Stimulated activated naive B cell treated with anti-CD40 and anti-IgM and Interleukin-4, amounts not matched to agents 10 μg/mL and 1 μg/mL and 100 μg/mL, for 72 hours (primary cell): ENCODE measurements around the gene LPAR6.

Experiments used
- ATAC-seq, 2 donors: fragments of 150-1000 bp; cut with Tn5 transposase; replicated peaks; 2 replicates each; pipeline ENCODE4 v1.10.0; 2021; ENCODE audit warnings: moderate library complexity in 1 of 2
- DNase-seq: peaks from one replicate; pipeline ENCODE4 v3.0.0; 2021
- H3K27ac Mint-ChIP-seq: one replicate; pipeline ENCODE4 v1.8.0; 2022; ENCODE audit warnings: mild to moderate bottlenecking, mixed read lengths
- H3K27me3 Mint-ChIP-seq, 2 donors: one replicate each; pipeline ENCODE4 v1.8.0; 2022; ENCODE audit warnings: mixed read lengths in 2 of 2
- H3K36me3 Mint-ChIP-seq, 2 donors: one replicate each; pipeline ENCODE4 v1.8.0; 2022; ENCODE audit warnings: mixed read lengths in 2 of 2, mild to moderate bottlenecking in 1 of 2
- H3K4me1 Mint-ChIP-seq, 2 donors: one replicate each; pipeline ENCODE4 v1.8.0; 2022; ENCODE audit warnings: mixed read lengths in 2 of 2, mild to moderate bottlenecking in 1 of 2
- H3K4me3 Mint-ChIP-seq, 2 donors: one replicate each; pipeline ENCODE4 v1.8.0; 2022; ENCODE audit warnings: mild to moderate bottlenecking in 2 of 2, mixed read lengths in 2 of 2, moderate library complexity in 1 of 2
- H3K9me3 Mint-ChIP-seq, 2 donors: one replicate each; pipeline ENCODE4 v1.8.0; 2022; ENCODE audit warnings: mixed read lengths in 2 of 2, mild to moderate bottlenecking in 1 of 2

The LPAR6 gene

GRCh38 chr13:48403151-48403631, 9.7 kb downstream of the LPAR6 start:
- no peaks in the 10 kb centered on the region for H3K9me3 Mint-ChIP-seq
- ATAC-seq (peak; percentile 54 to 80), DNase-seq (no peak)
- peaks cover 19 to 35% of the 10 kb centered on the region in 2 donors for H3K36me3 Mint-ChIP-seq
- peak overlapping the region; percentile 9 for H3K27ac Mint-ChIP-seq
- no peak overlapping the region for H3K4me3 Mint-ChIP-seq
- H3K4me1 Mint-ChIP-seq = peaks cover 20 to 23% of the 10 kb centered on the region in 2 donors
- no peaks in the 10 kb centered on the region for H3K27me3 Mint-ChIP-seq

- H3K27ac Mint-ChIP-seq = no peak overlapping the region
- DNase-seq = no peak
- no peaks in the 10 kb centered on the region for H3K27me3 Mint-ChIP-seq
- H3K36me3 Mint-ChIP-seq = peaks cover 19 to 35% of the 10 kb centered on the region in 2 donors
- no peak overlapping the region for H3K4me3 Mint-ChIP-seq
- no peaks in the 10 kb centered on the region for H3K9me3 Mint-ChIP-seq
- peak; percentile 33 to 58 for ATAC-seq
- peaks cover 20 to 24% of the 10 kb centered on the region in 2 donors for H3K4me1 Mint-ChIP-seq
These were observed 10.5 kb downstream of the LPAR6 start for GRCh38 chr13:48402325-48402932.

GRCh38 chr13:48401480-48401879, 11.4 kb downstream of the LPAR6 start:
- ATAC-seq (no peak), DNase-seq (no peak)
- peaks cover 20 to 24% of the 10 kb centered on the region in 2 donors for H3K4me1 Mint-ChIP-seq
- H3K4me3 Mint-ChIP-seq = no peak overlapping the region
- peaks cover 26 to 37% of the 10 kb centered on the region in 2 donors for H3K36me3 Mint-ChIP-seq
- no peaks in the 10 kb centered on the region for H3K27me3 Mint-ChIP-seq
- H3K9me3 Mint-ChIP-seq = peaks cover 0 to 2% of the 10 kb centered on the region in 2 donors
- no peak overlapping the region for H3K27ac Mint-ChIP-seq

- H3K27me3 Mint-ChIP-seq = no peaks in the 10 kb centered on the region
- peak; percentile 60 to 61 for ATAC-seq
- DNase-seq = no peak
- no peak overlapping the region for H3K27ac Mint-ChIP-seq
- peaks cover 17 to 24% of the 10 kb centered on the region in 2 donors for H3K4me1 Mint-ChIP-seq
- peaks cover 0 to 6% of the 10 kb centered on the region in 2 donors for H3K9me3 Mint-ChIP-seq
- peaks cover 28 to 37% of the 10 kb centered on the region in 2 donors for H3K36me3 Mint-ChIP-seq
- no peak overlapping the region for H3K4me3 Mint-ChIP-seq
These were observed 12.0 kb downstream of the LPAR6 start for GRCh38 chr13:48400850-48401291.

GRCh38 chr13:48400090-48400694, 12.7 kb downstream of the LPAR6 start:
- Mint-ChIP-seq H3K4me3 (no peak overlapping the region), H3K9me3 (peaks cover 6 to 12% of the 10 kb centered on the region in 2 donors), H3K27ac (peak overlapping the region; percentile 49), H3K4me1 (peaks cover 18 to 24% of the 10 kb centered on the region in 2 donors), H3K27me3 (no peaks in the 10 kb centered on the region), H3K36me3 (peaks cover 34 to 42% of the 10 kb centered on the region in 2 donors)
- ATAC-seq (no peak), DNase-seq (no peak)

- no peak for ATAC-seq
- Mint-ChIP-seq H3K27ac (no peak overlapping the region), H3K4me3 (no peak overlapping the region), H3K27me3 (no peaks in the 10 kb centered on the region), H3K4me1 (peaks cover 15 to 24% of the 10 kb centered on the region in 2 donors), H3K9me3 (peaks cover 6 to 12% of the 10 kb centered on the region in 2 donors), H3K36me3 (peaks cover 40 to 51% of the 10 kb centered on the region in 2 donors)
- no peak for DNase-seq
These were observed 14.3 kb downstream of the LPAR6 start for GRCh38 chr13:48398450-48399095.

- ATAC-seq (no peak), DNase-seq (no peak)
- no peak overlapping the region for H3K27ac Mint-ChIP-seq
- H3K4me1 Mint-ChIP-seq = peaks cover 13 to 24% of the 10 kb centered on the region in 2 donors
- peaks cover 47 to 55% of the 10 kb centered on the region in 2 donors for H3K36me3 Mint-ChIP-seq
- no peak overlapping the region for H3K4me3 Mint-ChIP-seq
- H3K27me3 Mint-ChIP-seq = no peaks in the 10 kb centered on the region
- H3K9me3 Mint-ChIP-seq = peaks cover 6 to 12% of the 10 kb centered on the region in 2 donors
These were observed 15.2 kb downstream of the LPAR6 start for GRCh38 chr13:48397744-48398143.

- ATAC-seq (no peak), DNase-seq (no peak)
- no peak overlapping the region for H3K27ac Mint-ChIP-seq
- H3K36me3 Mint-ChIP-seq = peaks cover 65 to 81% of the 10 kb centered on the region in 2 donors
- no peaks in the 10 kb centered on the region for H3K27me3 Mint-ChIP-seq
- peaks cover 10 to 18% of the 10 kb centered on the region in 2 donors for H3K9me3 Mint-ChIP-seq
- H3K4me1 Mint-ChIP-seq = peaks cover 2 to 6% of the 10 kb centered on the region in 2 donors
- no peak overlapping the region for H3K4me3 Mint-ChIP-seq
These were observed 19.2 kb downstream of the LPAR6 start for GRCh38 chr13:48393698-48394085.

GRCh38 chr13:48393030-48393697, 19.7 kb downstream of the LPAR6 start:
- H3K36me3 Mint-ChIP-seq = peaks cover 70 to 86% of the 10 kb centered on the region in 2 donors
- no peak for ATAC-seq
- H3K4me1 Mint-ChIP-seq = peaks cover under 1 to 2% of the 10 kb centered on the region in 2 donors
- H3K4me3 Mint-ChIP-seq = no peak overlapping the region
- H3K9me3 Mint-ChIP-seq = peaks cover 10 to 18% of the 10 kb centered on the region in 2 donors
- no peak for DNase-seq
- no peak overlapping the region for H3K27ac Mint-ChIP-seq
- no peaks in the 10 kb centered on the region for H3K27me3 Mint-ChIP-seq

GRCh38 chr13:48391257-48391656, 21.7 kb downstream of the LPAR6 start:
- Mint-ChIP-seq H3K27me3 (no peaks in the 10 kb centered on the region), H3K9me3 (peaks cover 10 to 13% of the 10 kb centered on the region in 2 donors), H3K36me3 (peaks cover 65 to 92% of the 10 kb centered on the region in 2 donors), H3K4me3 (no peak overlapping the region), H3K27ac (no peak overlapping the region), H3K4me1 (peaks cover 0 to 2% of the 10 kb centered on the region in 2 donors)
- ATAC-seq (no peak), DNase-seq (no peak)

GRCh38 chr13:48386816-48387215, 26.1 kb downstream of the LPAR6 start:
- no peak overlapping the region for H3K4me3 Mint-ChIP-seq
- DNase-seq = no peak
- no peaks in the 10 kb centered on the region for H3K27me3 Mint-ChIP-seq
- H3K36me3 Mint-ChIP-seq = peaks cover 40 to 63% of the 10 kb centered on the region in 2 donors
- no peak overlapping the region for H3K27ac Mint-ChIP-seq
- ATAC-seq = no peak
- peaks cover 4% of the 10 kb centered on the region in 2 donors for H3K9me3 Mint-ChIP-seq
- no peaks in the 10 kb centered on the region for H3K4me1 Mint-ChIP-seq

GRCh38 chr13:48383384-48383783, 29.5 kb downstream of the LPAR6 start:
- Mint-ChIP-seq H3K4me3 (no peak overlapping the region), H3K4me1 (peaks cover 0 to 6% of the 10 kb centered on the region in 2 donors), H3K36me3 (peaks cover 24 to 41% of the 10 kb centered on the region in 2 donors), H3K27me3 (no peaks in the 10 kb centered on the region), H3K9me3 (no peaks in the 10 kb centered on the region), H3K27ac (no peak overlapping the region)
- DNase-seq = no peak
- ATAC-seq = no peak

GRCh38 chr13:48380581-48380980, 32.3 kb downstream of the LPAR6 start:
- Mint-ChIP-seq H3K4me3 (no peak overlapping the region), H3K4me1 (peaks cover 0 to 6% of the 10 kb centered on the region in 2 donors), H3K9me3 (no peaks in the 10 kb centered on the region), H3K27ac (no peak overlapping the region), H3K27me3 (no peaks in the 10 kb centered on the region), H3K36me3 (peaks cover 16 to 26% of the 10 kb centered on the region in 2 donors)
- no peak for DNase-seq
- ATAC-seq = no peak

GRCh38 chr13:48377857-48378256, 35.1 kb downstream of the LPAR6 start:
- Mint-ChIP-seq H3K36me3 (peaks cover 22 to 38% of the 10 kb centered on the region in 2 donors), H3K27ac (no peak overlapping the region), H3K4me1 (peaks cover 0 to 6% of the 10 kb centered on the region in 2 donors), H3K4me3 (no peak overlapping the region), H3K27me3 (no peaks in the 10 kb centered on the region), H3K9me3 (peaks cover 2 to 4% of the 10 kb centered on the region in 2 donors)
- DNase-seq (no peak), ATAC-seq (no peak)
